ENCODE data around the gene MACROH2A1. TPM values are rescaled to one million over a fixed set of nuclear protein-coding genes. Genes with fewer than 3 reads are reported as not detected.

The MACROH2A1 gene
- total RNA-seq, 4 donors from 2014 or later: 196 to 251 (median 209) TPM

GRCh38 chr5:135430135-135430437 lies 31.1 kb upstream of the MACROH2A1 start:
- WGBS: 81% methylated on average over 7 of the region's 7 CpGs
- H3K27me3 ChIP-seq: peaks cover 10% of the 10 kb centered on the region
- TF ChIP-seq POLR2AphosphoS5 (IDR thresholded peaks at IDR 0.05) (no peak), POLR2A (IDR thresholded peaks at IDR 0.05) (no peak), EP300 (IDR thresholded peaks at IDR 0.05) (no peak), CTCF (IDR thresholded peaks at IDR 0.05) (no peak)
- no peaks in the 10 kb centered on the region for H3K4me1 ChIP-seq
- no peak overlapping the region for H3K27ac ChIP-seq
- no peak for DNase-seq (ENCODE audit: low spot score in 2 of 2)
- H3K4me3 ChIP-seq: no peak overlapping the region
- H3K36me3 ChIP-seq: no peaks in the 10 kb centered on the region
- peaks cover 7% of the 10 kb centered on the region for H3K9me3 ChIP-seq

GRCh38 chr5:135429301-135430134 lies 30.5 kb upstream of the MACROH2A1 start:
- peaks cover 7% of the 10 kb centered on the region for H3K9me3 ChIP-seq
- no peak overlapping the region for H3K27ac ChIP-seq
- no peak for DNase-seq (ENCODE audit: low spot score in 2 of 2)
- 59% methylated on average over 12 of the region's 12 CpGs for WGBS
- no peaks in the 10 kb centered on the region for H3K36me3 ChIP-seq
- H3K4me3 ChIP-seq: no peak overlapping the region
- H3K4me1 ChIP-seq: no peaks in the 10 kb centered on the region
- H3K27me3 ChIP-seq: peaks cover 5% of the 10 kb centered on the region
- TF ChIP-seq CTCF (IDR thresholded peaks at IDR 0.05): no peak
- no peak for TF ChIP-seq POLR2A (IDR thresholded peaks at IDR 0.05)
- TF ChIP-seq EP300 (IDR thresholded peaks at IDR 0.05): no peak
- no peak for TF ChIP-seq POLR2AphosphoS5 (IDR thresholded peaks at IDR 0.05)

DNA sequence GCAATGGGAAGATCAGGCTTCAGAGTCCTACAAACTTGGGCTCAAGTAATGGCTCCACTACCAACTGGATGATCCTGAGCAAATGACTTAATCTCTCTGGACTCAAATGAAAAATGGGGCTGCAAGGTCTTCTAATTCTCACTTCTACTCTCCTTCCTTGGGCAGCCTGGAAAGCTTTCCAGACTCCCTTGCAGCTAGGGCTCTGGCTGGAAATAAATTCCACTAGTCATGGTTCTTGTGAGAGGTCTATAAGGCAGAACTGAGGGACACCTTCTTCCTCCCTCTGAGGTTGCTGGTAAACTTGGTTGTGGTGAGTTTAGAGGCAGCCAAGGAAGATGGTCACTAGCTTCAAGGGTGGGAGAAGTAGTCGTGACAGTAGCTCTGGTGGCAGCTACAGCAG lies 29.6 kb upstream of the MACROH2A1 start:
- Histone ChIP-seq H3K9me3 (peaks cover 7% of the 10 kb centered on the region), H3K36me3 (no peaks in the 10 kb centered on the region), H3K27me3 (peaks cover 5% of the 10 kb centered on the region), H3K4me3 (no peak overlapping the region), H3K4me1 (no peaks in the 10 kb centered on the region), H3K27ac (no peak overlapping the region)
- TF ChIP-seq CTCF (IDR thresholded peaks at IDR 0.05) (no peak), EP300 (IDR thresholded peaks at IDR 0.05) (no peak), POLR2AphosphoS5 (IDR thresholded peaks at IDR 0.05) (no peak), POLR2A (IDR thresholded peaks at IDR 0.05) (no peak)
- no peak for DNase-seq (ENCODE audit: low spot score in 2 of 2)
- 93% methylated on average over 1 of the region's 1 CpG for WGBS

DNA sequence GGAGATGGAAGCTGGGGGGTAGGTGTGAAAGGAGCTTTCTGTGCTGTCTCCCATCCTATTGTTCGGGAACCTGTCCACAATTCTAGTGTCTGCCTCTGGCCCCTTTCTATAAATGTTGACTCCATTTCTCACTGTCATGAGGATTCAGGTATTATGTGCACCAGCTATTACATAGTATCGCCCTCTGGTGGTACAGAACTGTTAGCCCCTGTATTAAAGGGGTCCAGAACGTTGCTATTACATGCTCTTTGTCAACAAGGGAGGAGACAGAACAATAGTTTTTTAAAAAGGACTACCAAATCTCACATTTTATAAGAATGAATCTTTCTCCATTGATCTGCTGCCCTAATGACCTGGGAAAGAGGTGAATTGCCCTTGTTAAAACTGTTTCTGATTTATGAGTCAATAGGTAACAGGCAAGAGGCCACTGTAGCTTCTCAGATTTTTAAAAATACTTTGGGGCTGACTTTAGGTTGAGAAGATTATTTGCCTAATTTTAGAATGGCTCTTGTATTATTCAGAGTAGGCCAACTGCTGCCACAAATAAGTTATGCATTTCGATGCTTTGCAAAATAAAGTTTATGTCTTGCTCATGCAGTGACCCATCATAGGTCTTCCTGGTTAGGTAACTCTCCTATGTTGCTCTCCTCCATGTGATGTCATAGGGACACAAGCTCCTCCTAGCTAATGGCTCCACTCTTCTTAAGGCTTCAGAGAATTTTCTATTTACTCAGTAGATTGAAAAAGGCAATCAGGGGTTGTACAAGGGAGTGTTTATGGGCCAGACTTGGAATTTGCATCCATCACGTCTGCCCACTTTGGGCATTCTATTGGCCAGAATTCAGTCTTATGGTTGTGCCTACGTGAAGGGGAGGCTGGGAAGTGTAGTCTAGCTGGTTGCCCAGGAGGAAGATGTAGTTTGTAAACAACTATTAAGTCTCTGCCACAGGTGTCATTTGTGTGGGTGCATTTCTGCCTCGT lies 27.4 kb upstream of the MACROH2A1 start:
- H3K4me1 ChIP-seq: no peaks in the 10 kb centered on the region
- no peaks in the 10 kb centered on the region for H3K36me3 ChIP-seq
- no peak overlapping the region for H3K27ac ChIP-seq
- peaks cover 7% of the 10 kb centered on the region for H3K9me3 ChIP-seq
- H3K27me3 ChIP-seq: peaks cover 5% of the 10 kb centered on the region
- WGBS: 68% methylated on average over 7 of the region's 7 CpGs
- no peak for DNase-seq (ENCODE audit: low spot score in 2 of 2)
- H3K4me3 ChIP-seq: no peak overlapping the region
- TF ChIP-seq POLR2A (IDR thresholded peaks at IDR 0.05) (no peak), CTCF (IDR thresholded peaks at IDR 0.05) (peak; percentile 22 to 52)

- Histone ChIP-seq H3K4me1 (no peaks in the 10 kb centered on the region), H3K4me3 (no peak overlapping the region), H3K27ac (no peak overlapping the region), H3K36me3 (no peaks in the 10 kb centered on the region), H3K27me3 (peaks cover 5% of the 10 kb centered on the region), H3K9me3 (peaks cover 7% of the 10 kb centered on the region)
- no peak for DNase-seq (ENCODE audit: low spot score in 2 of 2)
- WGBS: 63% methylated on average over 2 of the region's 2 CpGs
- TF ChIP-seq POLR2AphosphoS5 (IDR thresholded peaks at IDR 0.05) (no peak), POLR2A (IDR thresholded peaks at IDR 0.05) (no peak), CTCF (IDR thresholded peaks at IDR 0.05) (no peak), EP300 (IDR thresholded peaks at IDR 0.05) (no peak)
These were observed 26.6 kb upstream of the MACROH2A1 start for GRCh38 chr5:135425641-135426040.
